Neuronal stem cell (in vitro differentiated cells): ENCODE data around the gene NFKBIE.

Experiments
- DNase-seq: peaks from one replicate; pipeline ENCODE4 v3.0.0-alpha.2; 2013; ENCODE audit warnings: low spot score
- H2AFZ ChIP-seq: one replicate; pipeline ENCODE4 v1.6.1; 2013; ENCODE audit warnings: mild to moderate bottlenecking, low read length, inconsistent platforms
- H2AK5ac ChIP-seq: 2 replicates; pipeline ENCODE4 v1.6.1; 2013; ENCODE audit warnings: low read depth, mild to moderate bottlenecking, inconsistent platforms, low read length, moderate library complexity, mixed read lengths
- H2BK120ac ChIP-seq: 2 replicates; pipeline ENCODE4 v1.6.1; 2013; ENCODE audit warnings: low read depth, mild to moderate bottlenecking, inconsistent platforms, low read length, moderate library complexity, mixed read lengths
- H2BK12ac ChIP-seq: one replicate; pipeline ENCODE4 v1.6.1; 2013; ENCODE audit warnings: low read length, inconsistent platforms
- H2BK15ac ChIP-seq: 2 replicates; pipeline ENCODE4 v1.6.1; 2013; ENCODE audit warnings: mild to moderate bottlenecking, low read length, inconsistent platforms, mixed read lengths
- H2BK5ac ChIP-seq: one replicate; pipeline ENCODE4 v1.6.1; 2013; ENCODE audit warnings: inconsistent platforms, mild to moderate bottlenecking, low read length, moderate library complexity
- H3K14ac ChIP-seq: one replicate; pipeline ENCODE4 v1.6.1; 2013; ENCODE audit warnings: low read length, inconsistent platforms
- H3K18ac ChIP-seq: 2 replicates; pipeline ENCODE4 v1.6.1; 2013; ENCODE audit warnings: low read length, inconsistent platforms
- H3K23ac ChIP-seq: 2 replicates; pipeline ENCODE4 v1.6.1; 2013; ENCODE audit warnings: low read depth, mild to moderate bottlenecking, mixed read lengths, low read length, inconsistent platforms; ENCODE audit not compliant: poor library complexity
- H3K27ac ChIP-seq: replicated peaks from 3 replicates; pipeline ENCODE4 v1.5.1; 2013; ENCODE audit warnings: low read length, inconsistent platforms
- H3K27me3 ChIP-seq, 3 experiments: 2 replicates each; pipeline ENCODE4 v1.6.1; 2013; ENCODE audit warnings: low read length in 3 of 3, mild to moderate bottlenecking in 2 of 3, inconsistent platforms in 1 of 3, low read depth in 1 of 3, mixed read lengths in 1 of 3, moderate library complexity in 1 of 3; ENCODE audit not compliant: control insufficient read depth in 3 of 3, insufficient read depth in 3 of 3
- H3K36me3 ChIP-seq, 2 donors: replicated peaks in 1 of 2; 2 replicates each; pipeline ENCODE4 v1.6.1; 2013; ENCODE audit warnings: low read length in 2 of 2; ENCODE audit not compliant: control insufficient read depth in 2 of 2, insufficient read depth in 2 of 2
- H3K4ac ChIP-seq: 2 replicates; pipeline ENCODE4 v1.6.1; 2013; ENCODE audit warnings: inconsistent platforms, mild to moderate bottlenecking, low read length, moderate library complexity
- H3K4me1 ChIP-seq, 2 donors: 1 replicate in 1 of 2; 2 replicates in 1 of 2; pipeline ENCODE4 v1.6.1; 2013; ENCODE audit warnings: low read length in 2 of 2, low read depth in 1 of 2; ENCODE audit not compliant: control insufficient read depth in 2 of 2, insufficient read depth in 1 of 2
- H3K4me2 ChIP-seq: one replicate; pipeline ENCODE4 v1.6.1; 2013; ENCODE audit warnings: mild to moderate bottlenecking, low read length, inconsistent platforms; ENCODE audit not compliant: insufficient read depth, poor library complexity, severe bottlenecking
- H3K4me3 ChIP-seq, 2 donors: 2 replicates each; pipeline ENCODE4 v1.5.1; 2013; ENCODE audit warnings: low read length in 2 of 2, mild to moderate bottlenecking in 2 of 2, inconsistent platforms in 1 of 2, moderate library complexity in 1 of 2
- H3K79me1 ChIP-seq: one replicate; pipeline ENCODE4 v1.6.1; 2013; ENCODE audit warnings: low read depth, mild to moderate bottlenecking, inconsistent platforms, low read length, moderate library complexity
- H3K9ac ChIP-seq: one replicate; pipeline ENCODE4 v1.6.1; 2013; ENCODE audit warnings: mild to moderate bottlenecking, low read depth, low read length, inconsistent platforms; ENCODE audit not compliant: poor library complexity
- H3K9me3 ChIP-seq, 2 donors: replicated peaks in 1 of 2; 2 replicates each; pipeline versions ENCODE3 to v1.6.1; 2013; ENCODE audit warnings: low read length in 2 of 2, mild to moderate bottlenecking in 2 of 2, inconsistent platforms in 1 of 2, low read depth in 1 of 2, mixed read lengths in 1 of 2, moderate library complexity in 1 of 2; ENCODE audit not compliant: control insufficient read depth in 2 of 2, insufficient read depth in 1 of 2
- H4K8ac ChIP-seq: one replicate; pipeline ENCODE4 v1.6.1; 2013; ENCODE audit warnings: low read depth, mild to moderate bottlenecking, inconsistent platforms, low read length, moderate library complexity
- H4K91ac ChIP-seq: one replicate; pipeline ENCODE4 v1.6.1; 2013; ENCODE audit warnings: low read length, low read depth, mild to moderate bottlenecking, inconsistent platforms; ENCODE audit not compliant: poor library complexity
- WGBS, 2 donors: extraction: QIAGEN DNeasy Blood & Tissue Kit; methylation state at CpG; one replicate each; pipeline ENCODE4 v1.1.7; 2013; ENCODE audit warnings: missing lambda C conversion rate in 2 of 2, mixed read lengths in 1 of 2; ENCODE audit not compliant: insufficient read length in 2 of 2, insufficient replicate concordance in 1 of 2; ENCODE audit errors: extremely low coverage in 2 of 2; 5-methylcytosine and 5-hydroxymethylcytosine counted together

NFKBIE gene

DNA sequence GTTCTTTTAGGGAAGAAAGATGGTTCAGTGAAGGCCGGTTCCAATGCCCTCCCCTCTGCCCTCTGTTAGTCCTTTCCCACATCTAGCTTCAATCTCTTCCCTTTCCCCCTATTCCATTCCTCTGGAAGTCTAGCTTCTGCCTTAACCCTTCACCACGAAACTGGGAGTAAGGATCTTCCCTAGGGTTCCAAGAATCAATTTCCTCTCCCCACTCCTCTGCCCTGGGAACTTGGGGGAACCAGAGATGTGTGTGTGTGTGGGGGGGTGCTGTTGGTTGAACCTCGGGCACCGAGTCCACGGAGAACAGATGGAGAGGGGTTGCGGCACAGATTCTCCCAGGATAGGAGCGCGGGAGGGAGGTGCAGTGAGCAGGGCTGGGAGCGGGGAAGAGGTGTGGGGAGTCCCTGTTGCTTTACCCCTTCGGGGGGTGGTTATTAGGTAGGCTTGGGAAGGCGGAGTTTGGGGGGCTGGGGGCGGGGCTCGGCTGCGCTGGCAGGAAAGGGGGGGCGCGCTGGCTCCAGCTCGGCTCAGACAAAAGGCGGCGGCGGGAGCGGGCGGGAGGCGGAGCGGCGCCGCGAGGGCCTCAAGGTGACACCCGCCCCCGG is 4.7 kb upstream of the NFKBIE start, which contains the start of gene TMEM151B:
TMEM151B (plus strand) TSS at position 530 of the 605 bp plus-strand sequence. CDS start 293 bp downstream, outside the sequence.
- H3K9ac ChIP-seq, result peak within 1 kb of the TSS; percentile 60
- H4K91ac ChIP-seq, result no peak within 1 kb of the TSS
- no peak within 1 kb of the TSS for H3K14ac ChIP-seq
- peak within 1 kb of the TSS; percentile 72 for H3K4me2 ChIP-seq
- no peak within 1 kb of the TSS for H2BK12ac ChIP-seq
- peaks cover 0 to 3% (median 0%) of the 10 kb centered on the region in 3 experiments for H3K27me3 ChIP-seq
- no peak within 1 kb of the TSS for H2BK120ac ChIP-seq
- peaks cover 29 to 40% of the 10 kb centered on the region in 2 donors for H3K4me1 ChIP-seq
- no CpG with 5 or more reads among the region's 29 CpGs for WGBS, 2 donors
- H3K18ac ChIP-seq, result peak within 1 kb of the TSS; percentile 54
- H2AK5ac ChIP-seq, result peak within 1 kb of the TSS; percentile 77
- H3K4me3 ChIP-seq, result peak within 1 kb of the TSS; percentile 51 to 78
- H2AFZ ChIP-seq, result peak within 1 kb of the TSS; percentile 79
- no peak within 1 kb of the TSS for H3K4ac ChIP-seq
- H2BK5ac ChIP-seq, result no peak within 1 kb of the TSS
- no peak within 1 kb of the TSS for H2BK15ac ChIP-seq
- no peak within 1 kb of the TSS for H3K27ac ChIP-seq
- DNase-seq, result no peak
- H3K79me1 ChIP-seq, result no peaks in the 10 kb centered on the region
- H3K9me3 ChIP-seq, result no peaks in the 10 kb centered on the region
- no peak within 1 kb of the TSS for H3K23ac ChIP-seq
- H3K36me3 ChIP-seq, result peaks cover 2 to 20% of the 10 kb centered on the region in 2 donors
- H4K8ac ChIP-seq, result no peak within 1 kb of the TSS

DNA sequence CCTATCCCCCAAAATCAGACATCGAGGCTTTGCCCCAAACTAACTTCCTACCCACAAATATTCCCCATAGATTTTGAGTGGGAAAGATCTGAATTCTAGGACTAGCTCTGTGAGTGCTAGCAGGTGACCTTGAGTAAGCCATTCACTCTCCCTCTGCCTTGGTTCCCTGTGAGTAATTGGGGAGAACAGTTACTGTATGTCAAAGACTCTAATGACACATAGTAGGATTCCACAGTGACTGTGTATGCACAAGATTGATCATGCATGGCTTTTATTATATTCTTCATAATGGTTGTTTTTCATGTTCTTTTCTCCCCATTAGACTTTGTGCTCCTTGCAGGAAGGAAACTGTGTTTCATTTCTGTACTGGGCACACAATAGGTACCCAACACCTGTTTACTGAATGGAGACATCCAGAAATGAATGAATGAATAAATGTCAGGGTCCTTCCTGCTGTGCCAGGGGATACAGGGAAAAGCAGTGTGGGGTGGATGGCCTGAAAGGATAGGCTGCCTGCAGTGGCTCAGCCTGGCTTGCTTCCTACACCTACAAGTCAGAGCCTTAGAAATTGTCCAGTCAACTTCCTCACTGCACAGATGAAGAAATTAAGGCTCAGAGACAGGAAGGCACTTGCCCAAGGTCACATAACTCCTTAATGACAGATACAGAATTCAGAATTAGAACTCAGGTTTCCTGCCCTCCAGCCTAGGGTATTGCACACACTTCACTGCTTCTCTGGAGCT is 4.0 kb upstream of the NFKBIE start:
- peaks cover 2 to 17% of the 10 kb centered on the region in 2 donors for H3K36me3 ChIP-seq
- H4K8ac ChIP-seq, result no peak overlapping the region
- H2BK15ac ChIP-seq, result no peak overlapping the region
- DNase-seq, result no peak
- H3K27ac ChIP-seq, result no peak overlapping the region
- no peak overlapping the region for H2BK5ac ChIP-seq
- no peak overlapping the region for H3K9ac ChIP-seq
- no peaks in the 10 kb centered on the region for H3K9me3 ChIP-seq
- no peak overlapping the region for H3K4ac ChIP-seq
- H4K91ac ChIP-seq, result no peak overlapping the region
- H3K23ac ChIP-seq, result no peak overlapping the region
- H3K4me2 ChIP-seq, result no peak overlapping the region
- no peak overlapping the region for H2AFZ ChIP-seq
- peaks cover 33 to 44% of the 10 kb centered on the region in 2 donors for H3K4me1 ChIP-seq
- no peak overlapping the region for H3K18ac ChIP-seq
- H3K79me1 ChIP-seq, result peaks cover 2% of the 10 kb centered on the region
- peak overlapping the region in 1 of 2 donors; percentile 51 for H3K4me3 ChIP-seq
- H2AK5ac ChIP-seq, result no peak overlapping the region
- no peak overlapping the region for H3K14ac ChIP-seq
- H2BK120ac ChIP-seq, result no peak overlapping the region
- H2BK12ac ChIP-seq, result no peak overlapping the region
- no CpG with 5 or more reads among the region's 1 CpG for WGBS, 2 donors
- H3K27me3 ChIP-seq, result peaks cover 0 to 3% (median 0%) of the 10 kb centered on the region in 3 experiments

DNA sequence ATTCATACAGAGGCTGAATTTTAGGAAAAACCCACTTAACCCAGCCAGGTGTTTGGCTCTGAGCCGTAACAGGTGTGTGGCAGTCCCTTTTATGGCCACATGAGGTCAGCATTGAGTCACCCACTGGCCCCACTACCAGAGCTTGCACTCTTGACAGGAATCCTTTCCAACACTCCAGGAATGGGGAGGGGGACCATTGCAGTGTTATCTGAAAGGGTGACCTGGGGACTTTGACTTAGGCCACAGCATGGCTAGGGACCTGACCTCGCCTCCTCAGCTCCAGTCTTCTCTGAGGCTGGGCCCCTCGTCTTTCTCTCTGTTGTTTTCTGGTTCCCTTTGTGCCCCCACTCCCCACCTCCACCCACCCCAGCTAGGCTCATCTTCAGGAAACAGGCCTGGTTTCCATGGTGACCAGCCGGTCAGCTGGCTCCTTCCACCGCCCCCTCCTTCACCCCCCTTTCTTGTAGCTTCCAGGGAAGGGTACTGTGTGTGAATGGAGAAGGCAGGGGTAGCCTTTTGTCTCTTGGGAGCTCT is 2.8 kb upstream of the NFKBIE start:
- Histone ChIP-seq H2BK120ac (no peak overlapping the region), H3K9me3 (no peaks in the 10 kb centered on the region), H2BK15ac (no peak overlapping the region), H3K4me1 (peaks cover 44 to 54% of the 10 kb centered on the region in 2 donors), H3K9ac (no peak overlapping the region), H3K79me1 (peaks cover 2% of the 10 kb centered on the region), H3K27me3 (peaks cover 0 to 2% (median 0%) of the 10 kb centered on the region in 3 experiments), H3K23ac (no peak overlapping the region), H3K4ac (no peak overlapping the region), H2AK5ac (no peak overlapping the region), H3K18ac (no peak overlapping the region), H3K36me3 (peaks cover 2 to 6% of the 10 kb centered on the region in 2 donors), H2AFZ (peak overlapping the region; percentile 72), H3K27ac (peak overlapping the region; percentile 61), H4K8ac (no peak overlapping the region), H4K91ac (no peak overlapping the region), H3K14ac (no peak overlapping the region), H3K4me2 (peak overlapping the region; percentile 41), H2BK12ac (no peak overlapping the region), H3K4me3 (peak overlapping the region in 1 of 2 donors; percentile 5), H2BK5ac (peak overlapping the region; percentile 3)
- WGBS, 2 donors, result no CpG with 5 or more reads among the region's 5 CpGs
- peak; percentile 86 for DNase-seq

DNA sequence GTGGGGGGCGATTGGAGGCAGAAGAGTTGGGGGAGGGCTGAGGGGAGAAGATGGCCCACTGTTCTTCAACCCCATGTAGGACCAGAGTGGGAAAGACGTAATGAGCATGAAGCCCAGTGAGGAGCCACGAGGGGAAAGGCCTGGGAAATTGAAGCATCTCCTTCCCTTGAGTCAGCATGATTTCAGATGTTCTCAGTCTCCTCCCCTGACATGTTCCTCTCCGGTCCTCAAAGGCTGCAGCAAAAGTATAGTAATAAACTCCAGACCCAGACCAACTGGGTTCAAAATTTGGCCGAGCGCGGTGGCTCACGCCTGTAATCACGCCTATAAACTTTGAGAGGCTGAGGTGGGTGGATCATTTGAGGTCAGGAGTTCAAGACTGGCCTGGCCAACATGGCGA is 1.9 kb upstream of the NFKBIE start:
- no CpG with 5 or more reads among the region's 10 CpGs for WGBS, 2 donors
- Histone ChIP-seq H2BK15ac (no peak overlapping the region), H3K4me3 (no peak overlapping the region), H3K18ac (no peak overlapping the region), H2AK5ac (no peak overlapping the region), H3K27me3 (no peaks in the 10 kb centered on the region), H3K27ac (no peak overlapping the region), H3K23ac (no peak overlapping the region), H3K4ac (no peak overlapping the region), H3K9me3 (no peaks in the 10 kb centered on the region), H2BK12ac (no peak overlapping the region), H3K79me1 (peaks cover 2% of the 10 kb centered on the region), H3K36me3 (peaks cover 0 to 9% of the 10 kb centered on the region in 2 donors), H4K8ac (no peak overlapping the region), H2BK120ac (no peak overlapping the region), H2BK5ac (no peak overlapping the region), H3K14ac (no peak overlapping the region), H4K91ac (no peak overlapping the region), H2AFZ (no peak overlapping the region), H3K4me1 (peaks cover 43 to 58% of the 10 kb centered on the region in 2 donors), H3K9ac (no peak overlapping the region), H3K4me2 (no peak overlapping the region)
- DNase-seq, result no peak
